ENCODE data around the gene PRICKLE2. TPM values are rescaled to one million over a fixed set of nuclear protein-coding genes. Genes with fewer than 3 reads are reported as not detected.
A peak's percentile ranks its signal among the peaks of the same experiment; 100 is the strongest.
"Not testable (repeated sequence)": the region's sequence is repeated elsewhere in the genome, so short reads cannot be mapped to it uniquely, and the experiment has no call there.

The PRICKLE2 gene
- total RNA-seq, 1 donor from 2014 or later = 49.3 TPM

- DNase-seq = no peak
Observed at GRCh38 chr3:64098670-64099069, 126.6 kb downstream of the PRICKLE2 start.

GRCh38 chr3:64097920-64098319, 127.3 kb downstream of the PRICKLE2 start:
- no peak for DNase-seq

- DNase-seq = no peak
Observed at GRCh38 chr3:64095802-64096201, 129.5 kb downstream of the PRICKLE2 start.

- DNase-seq = no peak
Observed at GRCh38 chr3:64094713-64095079, 130.6 kb downstream of the PRICKLE2 start.

- DNase-seq = no peak
Observed at GRCh38 chr3:64093825-64094712, 131.2 kb downstream of the PRICKLE2 start.

GRCh38 chr3:64093211-64093610, 132.1 kb downstream of the PRICKLE2 start:
- DNase-seq = no peak

GRCh38 chr3:64091501-64091900, 133.8 kb downstream of the PRICKLE2 start:
- DNase-seq = no peak

- DNase-seq = not testable (repeated sequence)
Observed at GRCh38 chr3:64089386-64089785, 135.9 kb downstream of the PRICKLE2 start.

GRCh38 chr3:64088408-64089205, 136.7 kb downstream of the PRICKLE2 start:
- DNase-seq = no peak

- DNase-seq = no peak
Observed at GRCh38 chr3:64086479-64087252, 138.6 kb downstream of the PRICKLE2 start.

- DNase-seq = no peak
Observed at GRCh38 chr3:64084640-64085039, 140.6 kb downstream of the PRICKLE2 start.

- DNase-seq = no peak
Observed at GRCh38 chr3:64083575-64083974, 141.7 kb downstream of the PRICKLE2 start.

- peak; percentile 88 for DNase-seq
Observed at GRCh38 chr3:64082961-64083541, 142.2 kb downstream of the PRICKLE2 start.

- DNase-seq = no peak
Observed at GRCh38 chr3:64082411-64082810, 142.9 kb downstream of the PRICKLE2 start.

- DNase-seq = no peak
Observed at GRCh38 chr3:64081235-64081630, 144.0 kb downstream of the PRICKLE2 start.

- DNase-seq = no peak
Observed at GRCh38 chr3:64080616-64081234, 144.5 kb downstream of the PRICKLE2 start.

GRCh38 chr3:64079369-64080150, 145.7 kb downstream of the PRICKLE2 start:
- DNase-seq = no peak

- DNase-seq = no peak
Observed at GRCh38 chr3:64078966-64079365, 146.3 kb downstream of the PRICKLE2 start.

GRCh38 chr3:64074895-64075679, 150.2 kb downstream of the PRICKLE2 start:
- no peak for DNase-seq

- peak; percentile 73 for DNase-seq
Observed at GRCh38 chr3:64074060-64074459, 151.2 kb downstream of the PRICKLE2 start.

All from tongue (tissue), 2 donors.